ENCODE results near the gene RABGAP1L. TPM values are rescaled to one million over a fixed set of nuclear protein-coding genes. Genes with fewer than 3 reads are reported as not detected.

The RABGAP1L gene
- total and polyA plus RNA-seq, 4 donors, result 4.8 to 53.5 (median 18.8) TPM

- 97% methylated on average over 2 of the region's 2 CpGs for WGBS
- H3K9me3 ChIP-seq (ENCODE audit: control insufficient read depth in 4 of 4, low read length in 3 of 4), result no peaks in the 10 kb centered on the region
- peaks cover 2 to 4% (median 3%) of the 10 kb centered on the region in 4 donors for H3K4me1 ChIP-seq (ENCODE audit: control insufficient read depth in 4 of 4, insufficient read depth in 4 of 4, low read length in 3 of 4)
- H3K9ac ChIP-seq (ENCODE audit: low read depth in 1 of 2, low read length in 2 of 2), result no peak overlapping the region
- H3K27me3 ChIP-seq (ENCODE audit: control insufficient read depth in 4 of 4, insufficient read depth in 4 of 4, low read length in 3 of 4), result no peaks in the 10 kb centered on the region
- no peak for DNase-seq (ENCODE audit: low spot score)
- no peaks in the 10 kb centered on the region for H3K36me3 ChIP-seq (ENCODE audit: control insufficient read depth in 4 of 4, insufficient read depth in 3 of 4, low read depth in 1 of 4, low read length in 3 of 4)
- no peak overlapping the region for H3K27ac ChIP-seq (ENCODE audit: low read depth in 1 of 2, low read length in 2 of 2)
- H3K4me3 ChIP-seq (ENCODE audit: low read depth in 1 of 3, low read length in 3 of 3), result no peak overlapping the region
- TF ChIP-seq SP1 (IDR thresholded peaks at IDR 0.05) (no peak), NR2F2 (IDR thresholded peaks at IDR 0.05) (no peak), HNF4G (IDR thresholded peaks at IDR 0.05) (no peak), GABPA (IDR thresholded peaks at IDR 0.05 in 1 of 2, conservative IDR thresholded peaks at IDR 0.05 in 1 of 2) (no peak), FOXA2 (IDR thresholded peaks at IDR 0.05) (no peak), RAD21 (IDR thresholded peaks at IDR 0.05) (no peak), RXRA (IDR thresholded peaks at IDR 0.05) (no peak), REST (IDR thresholded peaks at IDR 0.05) (no peak), HNF4A (conservative IDR thresholded peaks at IDR 0.05) (no peak), YY1 (IDR thresholded peaks at IDR 0.05) (no peak), TAF1 (conservative IDR thresholded peaks at IDR 0.05) (no peak), CTCF (IDR thresholded peaks at IDR 0.05; ENCODE audit: low read depth, low read length, missing input control) (no peak)
- TF ChIP-seq, protein P1, sequence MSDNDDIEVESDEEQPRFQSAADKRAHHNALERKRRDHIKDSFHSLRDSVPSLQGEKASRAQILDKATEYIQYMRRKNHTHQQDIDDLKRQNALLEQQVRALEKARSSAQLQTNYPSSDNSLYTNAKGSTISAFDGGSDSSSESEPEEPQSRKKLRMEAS (IDR thresholded peaks at IDR 0.05), result no peak
- TF ChIP-seq, protein P2, sequence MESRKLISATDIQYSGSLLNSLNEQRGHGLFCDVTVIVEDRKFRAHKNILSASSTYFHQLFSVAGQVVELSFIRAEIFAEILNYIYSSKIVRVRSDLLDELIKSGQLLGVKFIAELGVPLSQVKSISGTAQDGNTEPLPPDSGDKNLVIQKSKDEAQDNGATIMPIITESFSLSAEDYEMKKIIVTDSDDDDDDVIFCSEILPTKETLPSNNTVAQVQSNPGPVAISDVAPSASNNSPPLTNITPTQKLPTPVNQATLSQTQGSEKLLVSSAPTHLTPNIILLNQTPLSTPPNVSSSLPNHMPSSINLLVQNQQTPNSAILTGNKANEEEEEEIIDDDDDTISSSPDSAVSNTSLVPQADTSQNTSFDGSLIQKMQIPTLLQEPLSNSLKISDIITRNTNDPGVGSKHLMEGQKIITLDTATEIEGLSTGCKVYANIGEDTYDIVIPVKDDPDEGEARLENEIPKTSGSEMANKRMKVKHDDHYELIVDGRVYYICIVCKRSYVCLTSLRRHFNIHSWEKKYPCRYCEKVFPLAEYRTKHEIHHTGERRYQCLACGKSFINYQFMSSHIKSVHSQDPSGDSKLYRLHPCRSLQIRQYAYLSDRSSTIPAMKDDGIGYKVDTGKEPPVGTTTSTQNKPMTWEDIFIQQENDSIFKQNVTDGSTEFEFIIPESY (IDR thresholded peaks at IDR 0.05), result no peak
- TF ChIP-seq, protein P3, sequence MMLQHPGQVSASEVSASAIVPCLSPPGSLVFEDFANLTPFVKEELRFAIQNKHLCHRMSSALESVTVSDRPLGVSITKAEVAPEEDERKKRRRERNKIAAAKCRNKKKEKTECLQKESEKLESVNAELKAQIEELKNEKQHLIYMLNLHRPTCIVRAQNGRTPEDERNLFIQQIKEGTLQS (IDR thresholded peaks at IDR 0.05), result no peak
These were observed 56.4 kb downstream of the RABGAP1L start for GRCh38 chr1:174215766-174216165.

DNA sequence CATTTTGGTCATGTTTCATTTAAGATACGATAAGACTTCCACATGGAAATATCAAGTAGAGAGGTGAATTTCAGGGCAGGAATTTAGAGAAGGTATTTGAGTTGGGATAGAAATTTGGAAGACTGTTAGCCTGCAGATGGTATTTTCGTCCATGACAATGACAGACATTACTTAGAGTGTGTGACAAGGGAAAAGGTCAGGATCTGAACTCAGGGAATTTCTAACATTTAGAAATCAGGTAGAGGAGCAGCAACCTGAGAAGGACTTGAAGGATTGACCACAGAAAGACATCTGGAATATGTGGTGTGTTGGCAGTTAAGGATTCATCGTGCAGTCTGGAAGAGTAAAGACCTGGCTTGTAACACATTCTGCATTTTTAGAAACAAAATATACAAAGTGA lies 57.9 kb downstream of the RABGAP1L start:
- 46% methylated on average over 3 of the region's 3 CpGs for WGBS
- no peak overlapping the region for H3K4me3 ChIP-seq (ENCODE audit: low read depth in 1 of 3, low read length in 3 of 3)
- H3K9me3 ChIP-seq (ENCODE audit: control insufficient read depth in 4 of 4, low read length in 3 of 4), result no peaks in the 10 kb centered on the region
- H3K36me3 ChIP-seq (ENCODE audit: control insufficient read depth in 4 of 4, insufficient read depth in 3 of 4, low read depth in 1 of 4, low read length in 3 of 4), result peaks cover 0 to 7% (median 1%) of the 10 kb centered on the region in 4 donors
- DNase-seq (ENCODE audit: low spot score), result no peak
- H3K27me3 ChIP-seq (ENCODE audit: control insufficient read depth in 4 of 4, insufficient read depth in 4 of 4, low read length in 3 of 4), result no peaks in the 10 kb centered on the region
- H3K27ac ChIP-seq (ENCODE audit: low read depth in 1 of 2, low read length in 2 of 2), result no peak overlapping the region
- no peak overlapping the region for H3K9ac ChIP-seq (ENCODE audit: low read depth in 1 of 2, low read length in 2 of 2)
- peaks cover 2 to 4% (median 3%) of the 10 kb centered on the region in 4 donors for H3K4me1 ChIP-seq (ENCODE audit: control insufficient read depth in 4 of 4, insufficient read depth in 4 of 4, low read length in 3 of 4)
- TF ChIP-seq JUND (IDR thresholded peaks at IDR 0.05) (no peak), YY1 (IDR thresholded peaks at IDR 0.05) (no peak), GABPA (IDR thresholded peaks at IDR 0.05 in 1 of 2, conservative IDR thresholded peaks at IDR 0.05 in 1 of 2) (no peak), FOXA1 (IDR thresholded peaks at IDR 0.05) (no peak), CTCF (IDR thresholded peaks at IDR 0.05; ENCODE audit: low read depth, low read length, missing input control) (no peak), EGR1 (IDR thresholded peaks at IDR 0.05; ENCODE audit: low read depth in 2 of 2) (no peak)
- TF ChIP-seq, protein P1 (IDR thresholded peaks at IDR 0.05), result no peak
- TF ChIP-seq, protein P2 (IDR thresholded peaks at IDR 0.05), result no peak

Measured in liver (tissue), 9 donors.